Central memory CD4-positive, alpha-beta T cell (primary cell): ENCODE results near the gene TNFRSF4.

ENCODE experiments used
- DNase-seq: peaks from one replicate; pipeline ENCODE4 v3.0.0; 2022

TNFRSF4 gene

GRCh38 chr1:1216770-1217620 lies 3.0 kb upstream of the TNFRSF4 start:
- DNase-seq = peak; percentile 81

GRCh38 chr1:1215881-1216605 lies 2.1 kb upstream of the TNFRSF4 start:
- DNase-seq = no peak

- DNase-seq = no peak
These were observed 1.2 kb upstream of the TNFRSF4 start for GRCh38 chr1:1215080-1215676.

- peak; percentile 57 for DNase-seq
These were observed 1.1 kb downstream of the TNFRSF4 start for GRCh38 chr1:1212780-1213344.

- DNase-seq = no peak
These were observed 2.2 kb downstream of the TNFRSF4 start for GRCh38 chr1:1211541-1212441.

GRCh38 chr1:1210726-1211540 lies 3.0 kb downstream of the TNFRSF4 start:
- no peak for DNase-seq

- DNase-seq = peak; percentile 56
These were observed 5.1 kb downstream of the TNFRSF4 start for GRCh38 chr1:1208713-1209433.

- no peak for DNase-seq
These were observed 6.4 kb downstream of the TNFRSF4 start for GRCh38 chr1:1207571-1207892.

GRCh38 chr1:1206966-1207531 lies 6.9 kb downstream of the TNFRSF4 start:
- no peak for DNase-seq

GRCh38 chr1:1206376-1206965 lies 7.5 kb downstream of the TNFRSF4 start, which contains the start of gene TNFRSF18:
Gene TNFRSF18, minus strand, starts transcription at chr1:1206592. Its CDS starts 21 bp downstream, at chr1:1206571.
- no peak for DNase-seq

- no peak for DNase-seq
These were observed 8.1 kb downstream of the TNFRSF4 start for GRCh38 chr1:1205769-1206375.

GRCh38 chr1:1204998-1205768 lies 8.8 kb downstream of the TNFRSF4 start:
- DNase-seq = no peak

- DNase-seq = no peak
These were observed 9.5 kb downstream of the TNFRSF4 start for GRCh38 chr1:1204425-1204920.

- no peak for DNase-seq
These were observed 10.2 kb downstream of the TNFRSF4 start for GRCh38 chr1:1203561-1204424.

GRCh38 chr1:1202831-1203560 lies 11.0 kb downstream of the TNFRSF4 start:
- no peak for DNase-seq
